ENCODE data around the gene HMX2.

Gene HMX2

DNA sequence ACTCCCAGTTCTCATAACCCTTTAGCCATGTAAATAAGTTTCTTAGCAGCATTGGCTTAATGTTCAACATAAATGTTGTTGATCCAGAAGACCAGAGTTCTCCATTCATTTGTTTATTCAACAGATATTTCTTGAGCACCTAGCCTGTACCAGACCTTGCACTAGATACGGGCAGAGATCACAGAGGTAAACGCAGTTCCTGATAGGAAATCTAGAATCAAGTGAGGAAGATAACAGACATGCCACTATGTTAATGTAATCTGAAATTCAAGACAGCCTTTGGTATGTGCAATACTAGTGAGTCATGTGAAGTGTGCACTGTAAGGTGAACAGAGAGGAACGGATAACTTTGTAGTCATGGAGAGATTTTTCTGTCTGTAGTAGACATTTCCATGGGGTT, 9.3 kb downstream of the HMX2 start:
- Histone ChIP-seq H3K9me2 (ENCODE audit: low read depth, low read length) (no peaks in the 10 kb centered on the region), H3F3A (ENCODE audit: insufficient read depth, low read length) (no peaks in the 10 kb centered on the region), H4K20me1 (ENCODE audit: insufficient read depth, low read length) (no peaks in the 10 kb centered on the region), H3K36me3 (ENCODE audit: insufficient read depth, low read length) (peaks cover 75% of the 10 kb centered on the region), H3K9ac (ENCODE audit: low read length) (no peak overlapping the region), H3K27me3 (ENCODE audit: insufficient read depth, low read length) (no peaks in the 10 kb centered on the region), H3K4me3 (ENCODE audit: low read depth, low read length, poor library complexity, severe bottlenecking) (no peak overlapping the region), H3K4me1 (ENCODE audit: insufficient read depth, low read length, severe bottlenecking) (peaks cover 61% of the 10 kb centered on the region), H3K79me2 (ENCODE audit: insufficient read depth, low read length) (peaks cover 58% of the 10 kb centered on the region), H3K9me3 (ENCODE audit: low read length) (no peaks in the 10 kb centered on the region), H3K27ac (ENCODE audit: low read depth, low read length, poor library complexity, severe bottlenecking) (no peak overlapping the region), H2AFZ (ENCODE audit: low read length) (no peak overlapping the region), H3K4me2 (ENCODE audit: low read length) (peak overlapping the region; percentile 28; the same call in 1 of the 2 replicates)
- TF ChIP-seq, protein P1, sequence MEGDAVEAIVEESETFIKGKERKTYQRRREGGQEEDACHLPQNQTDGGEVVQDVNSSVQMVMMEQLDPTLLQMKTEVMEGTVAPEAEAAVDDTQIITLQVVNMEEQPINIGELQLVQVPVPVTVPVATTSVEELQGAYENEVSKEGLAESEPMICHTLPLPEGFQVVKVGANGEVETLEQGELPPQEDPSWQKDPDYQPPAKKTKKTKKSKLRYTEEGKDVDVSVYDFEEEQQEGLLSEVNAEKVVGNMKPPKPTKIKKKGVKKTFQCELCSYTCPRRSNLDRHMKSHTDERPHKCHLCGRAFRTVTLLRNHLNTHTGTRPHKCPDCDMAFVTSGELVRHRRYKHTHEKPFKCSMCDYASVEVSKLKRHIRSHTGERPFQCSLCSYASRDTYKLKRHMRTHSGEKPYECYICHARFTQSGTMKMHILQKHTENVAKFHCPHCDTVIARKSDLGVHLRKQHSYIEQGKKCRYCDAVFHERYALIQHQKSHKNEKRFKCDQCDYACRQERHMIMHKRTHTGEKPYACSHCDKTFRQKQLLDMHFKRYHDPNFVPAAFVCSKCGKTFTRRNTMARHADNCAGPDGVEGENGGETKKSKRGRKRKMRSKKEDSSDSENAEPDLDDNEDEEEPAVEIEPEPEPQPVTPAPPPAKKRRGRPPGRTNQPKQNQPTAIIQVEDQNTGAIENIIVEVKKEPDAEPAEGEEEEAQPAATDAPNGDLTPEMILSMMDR (IDR thresholded peaks at IDR 0.05; ENCODE audit: low read length) = no peak
- no peak for TF ChIP-seq EZH2 (IDR thresholded peaks at IDR 0.05; ENCODE audit: borderline replicate concordance, low read length)

DNA sequence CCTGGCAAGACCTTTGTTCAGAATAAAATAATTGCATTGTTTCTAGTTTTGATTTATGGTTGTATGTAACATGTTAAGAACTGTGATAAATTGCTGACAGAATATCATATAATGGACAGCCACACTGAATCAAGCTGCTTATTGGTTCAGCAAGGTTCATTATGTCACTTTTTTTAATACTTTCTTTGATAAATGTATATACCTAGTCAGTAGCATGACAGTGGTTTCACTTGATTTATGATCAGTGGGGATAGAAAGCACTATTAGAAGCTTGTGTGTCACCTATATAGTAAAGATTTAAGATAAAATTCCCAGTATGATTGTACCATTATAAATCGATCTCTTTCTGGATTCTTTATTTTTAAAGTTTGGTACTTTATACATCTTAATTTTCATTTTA, 10.7 kb downstream of the HMX2 start:
- Histone ChIP-seq H3K27me3 (ENCODE audit: insufficient read depth, low read length) (no peaks in the 10 kb centered on the region), H3K9me3 (ENCODE audit: low read length) (no peaks in the 10 kb centered on the region), H3K9ac (ENCODE audit: low read length) (no peak overlapping the region), H3F3A (ENCODE audit: insufficient read depth, low read length) (no peaks in the 10 kb centered on the region), H3K79me2 (ENCODE audit: insufficient read depth, low read length) (peaks cover 58% of the 10 kb centered on the region), H3K4me3 (ENCODE audit: low read depth, low read length, poor library complexity, severe bottlenecking) (peak overlapping the region; percentile 13), H3K4me1 (ENCODE audit: insufficient read depth, low read length, severe bottlenecking) (peaks cover 58% of the 10 kb centered on the region), H2AFZ (ENCODE audit: low read length) (no peak overlapping the region), H4K20me1 (ENCODE audit: insufficient read depth, low read length) (no peaks in the 10 kb centered on the region), H3K27ac (ENCODE audit: low read depth, low read length, poor library complexity, severe bottlenecking) (no peak overlapping the region), H3K36me3 (ENCODE audit: insufficient read depth, low read length) (peaks cover 90% of the 10 kb centered on the region), H3K9me2 (ENCODE audit: low read depth, low read length) (no peaks in the 10 kb centered on the region), H3K4me2 (ENCODE audit: low read length) (peak overlapping the region; percentile 28)
- no peak for TF ChIP-seq EZH2 (IDR thresholded peaks at IDR 0.05; ENCODE audit: borderline replicate concordance, low read length)
- TF ChIP-seq, protein P1 (IDR thresholded peaks at IDR 0.05; ENCODE audit: low read length) = no peak

- Histone ChIP-seq H3K9me3 (ENCODE audit: low read length) (no peaks in the 10 kb centered on the region), H3K27me3 (ENCODE audit: insufficient read depth, low read length) (no peaks in the 10 kb centered on the region), H3F3A (ENCODE audit: insufficient read depth, low read length) (no peaks in the 10 kb centered on the region), H3K4me1 (ENCODE audit: insufficient read depth, low read length, severe bottlenecking) (peaks cover 54% of the 10 kb centered on the region), H3K4me3 (ENCODE audit: low read depth, low read length, poor library complexity, severe bottlenecking) (no peak overlapping the region), H2AFZ (ENCODE audit: low read length) (no peak overlapping the region), H3K79me2 (ENCODE audit: insufficient read depth, low read length) (peaks cover 57% of the 10 kb centered on the region), H3K4me2 (ENCODE audit: low read length) (no peak overlapping the region), H4K20me1 (ENCODE audit: insufficient read depth, low read length) (no peaks in the 10 kb centered on the region), H3K9ac (ENCODE audit: low read length) (no peak overlapping the region), H3K27ac (ENCODE audit: low read depth, low read length, poor library complexity, severe bottlenecking) (no peak overlapping the region), H3K9me2 (ENCODE audit: low read depth, low read length) (no peaks in the 10 kb centered on the region), H3K36me3 (ENCODE audit: insufficient read depth, low read length) (peaks cover 100% of the 10 kb centered on the region)
- no peak for TF ChIP-seq EZH2 (IDR thresholded peaks at IDR 0.05; ENCODE audit: borderline replicate concordance, low read length)
- TF ChIP-seq, protein P1 (IDR thresholded peaks at IDR 0.05; ENCODE audit: low read length) = no peak
Measured at GRCh38 chr10:123160311-123160980, 12.5 kb downstream of the HMX2 start.
